HG03196 (cell line): Measurements from ENCODE around the gene GHR.

Experiments used
- ATAC-seq: cut with Tn5 transposase; IDR thresholded peaks from one replicate; pipeline ENCODE4 v1.9.1; 2021; ENCODE audit not compliant: unreplicated experiment

Gene GHR

GRCh38 chr5:42597318-42597937 lies 174.2 kb downstream of the GHR start:
- ATAC-seq: no peak

- no peak for ATAC-seq
These were observed 175.1 kb downstream of the GHR start for GRCh38 chr5:42598311-42598710.

GRCh38 chr5:42599106-42599505 lies 175.9 kb downstream of the GHR start:
- ATAC-seq: no peak

GRCh38 chr5:42600441-42600840 lies 177.2 kb downstream of the GHR start:
- no peak for ATAC-seq

- ATAC-seq: no peak
These were observed 181.0 kb downstream of the GHR start for GRCh38 chr5:42604171-42604711.

GRCh38 chr5:42605490-42605889 lies 182.3 kb downstream of the GHR start:
- ATAC-seq: no peak

GRCh38 chr5:42606464-42606869 lies 183.2 kb downstream of the GHR start:
- no peak for ATAC-seq

GRCh38 chr5:42611437-42611836 lies 188.2 kb downstream of the GHR start:
- no peak for ATAC-seq

GRCh38 chr5:42612750-42613366 lies 189.6 kb downstream of the GHR start:
- no peak for ATAC-seq

GRCh38 chr5:42614509-42614908 lies 191.3 kb downstream of the GHR start:
- ATAC-seq: no peak

GRCh38 chr5:42620579-42621216 lies 197.5 kb downstream of the GHR start:
- no peak for ATAC-seq

GRCh38 chr5:42621242-42621641 lies 198.0 kb downstream of the GHR start:
- ATAC-seq: no peak

- no peak for ATAC-seq
These were observed 198.4 kb downstream of the GHR start for GRCh38 chr5:42621662-42622061.

GRCh38 chr5:42624912-42625311 lies 201.7 kb downstream of the GHR start:
- ATAC-seq: no peak

GRCh38 chr5:42626462-42626861 lies 203.2 kb downstream of the GHR start:
- ATAC-seq: no peak

GRCh38 chr5:42628821-42629220 lies 205.6 kb downstream of the GHR start:
- no peak for ATAC-seq

GRCh38 chr5:42629284-42629683 lies 206.0 kb downstream of the GHR start:
- no peak for ATAC-seq

- ATAC-seq: no peak
These were observed 208.0 kb downstream of the GHR start for GRCh38 chr5:42631241-42631640.

GRCh38 chr5:42632354-42632900 lies 209.2 kb downstream of the GHR start:
- no peak for ATAC-seq

- ATAC-seq: no peak
These were observed 211.3 kb downstream of the GHR start for GRCh38 chr5:42634575-42634974.

GRCh38 chr5:42636425-42636824 lies 213.2 kb downstream of the GHR start:
- no peak for ATAC-seq

GRCh38 chr5:42636946-42637345 lies 213.7 kb downstream of the GHR start:
- ATAC-seq: no peak
